Small intestine (tissue), 7 donors: Measurements from ENCODE around the gene AGPAT1. TPM values are rescaled to one million over a fixed set of nuclear protein-coding genes. Genes with fewer than 3 reads are reported as not detected.
"Not testable (repeated sequence)": the region's sequence is repeated elsewhere in the genome, so short reads cannot be mapped to it uniquely, and the experiment has no call there.

Source experiments
- DNase-seq, 2 donors: peaks; one replicate each; pipeline versions ENCODE4 v3.0.0 to v3.0.0-alpha.2; 2013
- FAIRE-seq: peaks from 2 replicates; lab custom pipeline; 2012; peaks lifted over from hg19 to GRCh38; lab: Jason Lieb, UNC
- H3K27ac ChIP-seq, 3 donors: one replicate each; pipeline ENCODE4 v1.5.1; 2013; ENCODE audit warnings: low read length in 2 of 3, mild to moderate bottlenecking in 2 of 3, control low read depth in 1 of 3, inconsistent platforms in 1 of 3, low read depth in 1 of 3, moderate library complexity in 1 of 3
- H3K27me3 ChIP-seq, 3 donors: one replicate each; pipeline ENCODE4 v1.6.1; 2013; ENCODE audit warnings: low read length in 3 of 3, inconsistent platforms in 1 of 3; ENCODE audit not compliant: control insufficient read depth in 3 of 3, insufficient read depth in 3 of 3
- H3K36me3 ChIP-seq, 3 donors: one replicate each; pipeline ENCODE4 v1.6.1; 2013; ENCODE audit warnings: low read length in 3 of 3, inconsistent platforms in 1 of 3, low read depth in 1 of 3, mild to moderate bottlenecking in 1 of 3, moderate library complexity in 1 of 3; ENCODE audit not compliant: control insufficient read depth in 3 of 3, insufficient read depth in 2 of 3
- H3K4me1 ChIP-seq, 3 donors: one replicate each; pipeline ENCODE4 v1.6.1; 2013; ENCODE audit warnings: low read length in 2 of 3, inconsistent platforms in 1 of 3, low read depth in 1 of 3, mild to moderate bottlenecking in 1 of 3, moderate library complexity in 1 of 3; ENCODE audit not compliant: control insufficient read depth in 3 of 3, insufficient read depth in 2 of 3
- H3K4me3 ChIP-seq, 3 donors: one replicate each; pipeline ENCODE4 v1.5.1; 2013; ENCODE audit warnings: low read length in 3 of 3, control low read depth in 1 of 3, inconsistent platforms in 1 of 3, low read depth in 1 of 3, mild to moderate bottlenecking in 1 of 3, moderate library complexity in 1 of 3
- H3K9me3 ChIP-seq, 2 donors: one replicate each; pipeline ENCODE4 v1.6.1; 2013; ENCODE audit warnings: low read depth in 1 of 2, low read length in 1 of 2; ENCODE audit not compliant: control insufficient read depth in 2 of 2, insufficient read depth in 1 of 2
- WGBS, 3 donors: extraction: QIAGEN DNeasy Blood & Tissue Kit; methylation state at CpG; one replicate each; pipeline ENCODE4 v1.1.7; 2013; 5-methylcytosine and 5-hydroxymethylcytosine counted together
- polyA plus RNA-seq, 4 donors: library from polyadenylated mRNA; stranded (reverse) in 3 of 4; unstranded in 1 of 4; fragments of 200-250 nt in 3 of 4; fragments of 120-200 nt in 1 of 4; gene quantifications; one replicate each; pipeline versions ENCODE4 v1.2.1 to v1.2.3, GENCODE V29; 2013
- donor health status: healthy with polysubstance abuse.
- donor health status: control.
- donor health status: control.
- donor health status: Bipolar disorder and iron deficiency.
- donor health status: healthy.

AGPAT1 gene
- polyA plus RNA-seq, 4 donors: 41.9 to 112 (median 63.2) TPM

GRCh38 chr6:32190911-32191677 lies 15.2 kb upstream of the AGPAT1 start:
- DNase-seq (peak in 1 of 2 donors; percentile 35), FAIRE-seq (no peak)
- peak overlapping the region; percentile 76 to 99 (median 94) for H3K27ac ChIP-seq
- H3K36me3 ChIP-seq: peaks cover 0 to 32% (median 4%) of the 10 kb centered on the region in 3 donors
- 49 to 59% (median 49%) methylated on average over 8 of the region's 8 CpGs for WGBS, 3 donors
- peak overlapping the region; percentile 76 to 94 (median 83) for H3K4me3 ChIP-seq
- no peaks in the 10 kb centered on the region for H3K9me3 ChIP-seq
- no peaks in the 10 kb centered on the region for H3K27me3 ChIP-seq
- H3K4me1 ChIP-seq: peaks cover 10 to 54% (median 12%) of the 10 kb centered on the region in 3 donors

- WGBS, 3 donors: 1 to 3% (median 3%) methylated on average over 20 to 23 of the region's 23 CpGs
- Histone ChIP-seq H3K27me3 (no peaks in the 10 kb centered on the region), H3K27ac (peak within 1 kb of the TSS; percentile 76 to 99 (median 94)), H3K9me3 (no peaks in the 10 kb centered on the region), H3K4me1 (peaks cover 10 to 54% (median 12%) of the 10 kb centered on the region in 3 donors), H3K4me3 (peak within 1 kb of the TSS; percentile 76 to 94 (median 83)), H3K36me3 (peaks cover 0 to 35% (median 5%) of the 10 kb centered on the region in 3 donors)
- peak; percentile 91 to 94 for DNase-seq
- FAIRE-seq: no peak
Observed at GRCh38 chr6:32190054-32190851, 14.4 kb upstream of the AGPAT1 start, which contains the start of gene PBX2. TSS of gene PBX2 (minus strand) at chr6:32190202. CDS start at chr6:32189915, 287 bp downstream.

GRCh38 chr6:32189742-32190053 lies 13.8 kb upstream of the AGPAT1 start:
- DNase-seq: peak in 1 of 2 donors; percentile 33
- H3K4me1 ChIP-seq: peaks cover 10 to 48% (median 12%) of the 10 kb centered on the region in 3 donors
- H3K9me3 ChIP-seq: no peaks in the 10 kb centered on the region
- H3K27ac ChIP-seq: peak overlapping the region; percentile 70 to 99 (median 80)
- WGBS, 3 donors: 4 to 17% (median 11%) methylated on average over 16 to 23 of the region's 23 CpGs
- H3K27me3 ChIP-seq: no peaks in the 10 kb centered on the region
- peak overlapping the region; percentile 76 to 94 (median 83) for H3K4me3 ChIP-seq
- peaks cover 0 to 35% (median 5%) of the 10 kb centered on the region in 3 donors for H3K36me3 ChIP-seq
- FAIRE-seq: no peak

DNA sequence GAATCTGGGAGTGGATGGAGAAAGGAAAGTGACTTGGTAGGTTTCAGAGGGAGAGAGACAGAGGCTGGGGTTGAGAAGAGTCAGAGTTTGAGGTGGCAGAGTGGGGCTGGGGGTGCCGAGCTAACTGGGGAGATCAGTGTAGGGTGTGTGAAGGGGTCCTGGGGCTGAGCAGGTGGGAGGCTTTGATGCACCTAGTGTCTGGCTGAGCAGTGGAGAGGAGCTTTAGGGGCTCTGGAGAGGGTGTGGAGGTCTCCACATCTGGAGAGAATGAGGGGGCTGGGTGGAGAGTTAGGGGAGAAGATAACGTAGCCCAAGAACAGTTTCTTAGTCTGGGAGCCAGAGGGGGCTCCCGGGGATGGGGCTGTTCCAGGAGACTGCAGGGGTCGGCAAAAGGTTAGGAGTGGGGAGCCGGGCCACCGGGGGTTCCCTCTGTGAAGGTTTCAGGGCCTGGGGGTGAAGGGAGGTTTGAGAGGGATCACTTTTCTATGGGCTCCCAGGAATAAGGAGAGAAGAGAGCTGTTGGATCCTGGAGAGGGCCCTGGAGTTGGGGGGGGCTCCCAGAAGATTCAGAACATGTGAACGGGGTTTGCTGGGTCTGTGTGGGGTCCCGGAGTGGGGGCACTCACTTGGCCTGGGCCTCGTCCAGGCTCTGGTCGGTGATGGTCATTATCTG lies 13.3 kb upstream of the AGPAT1 start:
- Histone ChIP-seq H3K4me3 (peak overlapping the region; percentile 76 to 94 (median 83)), H3K4me1 (peaks cover 10 to 48% (median 15%) of the 10 kb centered on the region in 3 donors), H3K27ac (peak overlapping the region; percentile 70 to 99 (median 80)), H3K36me3 (peaks cover 0 to 38% (median 5%) of the 10 kb centered on the region in 3 donors), H3K9me3 (no peaks in the 10 kb centered on the region), H3K27me3 (no peaks in the 10 kb centered on the region)
- WGBS, 3 donors: 2 to 3% (median 2%) methylated on average over 7 to 10 of the region's 10 CpGs
- DNase-seq (peak in 1 of 2 donors; percentile 35), FAIRE-seq (no peak)

GRCh38 chr6:32188381-32189068 lies 12.6 kb upstream of the AGPAT1 start:
- FAIRE-seq (no peak), DNase-seq (peak in 1 of 2 donors; percentile 47)
- 22 to 39% (median 24%) methylated on average over 11 to 13 of the region's 13 CpGs for WGBS, 3 donors
- peak overlapping the region; percentile 70 to 99 (median 80) for H3K27ac ChIP-seq
- H3K27me3 ChIP-seq: no peaks in the 10 kb centered on the region
- peak overlapping the region in 2 of 3 donors; percentile 83 to 94 for H3K4me3 ChIP-seq
- H3K36me3 ChIP-seq: peaks cover 0 to 44% (median 5%) of the 10 kb centered on the region in 3 donors
- H3K4me1 ChIP-seq: peaks cover 10 to 54% (median 16%) of the 10 kb centered on the region in 3 donors
- no peaks in the 10 kb centered on the region for H3K9me3 ChIP-seq

DNA sequence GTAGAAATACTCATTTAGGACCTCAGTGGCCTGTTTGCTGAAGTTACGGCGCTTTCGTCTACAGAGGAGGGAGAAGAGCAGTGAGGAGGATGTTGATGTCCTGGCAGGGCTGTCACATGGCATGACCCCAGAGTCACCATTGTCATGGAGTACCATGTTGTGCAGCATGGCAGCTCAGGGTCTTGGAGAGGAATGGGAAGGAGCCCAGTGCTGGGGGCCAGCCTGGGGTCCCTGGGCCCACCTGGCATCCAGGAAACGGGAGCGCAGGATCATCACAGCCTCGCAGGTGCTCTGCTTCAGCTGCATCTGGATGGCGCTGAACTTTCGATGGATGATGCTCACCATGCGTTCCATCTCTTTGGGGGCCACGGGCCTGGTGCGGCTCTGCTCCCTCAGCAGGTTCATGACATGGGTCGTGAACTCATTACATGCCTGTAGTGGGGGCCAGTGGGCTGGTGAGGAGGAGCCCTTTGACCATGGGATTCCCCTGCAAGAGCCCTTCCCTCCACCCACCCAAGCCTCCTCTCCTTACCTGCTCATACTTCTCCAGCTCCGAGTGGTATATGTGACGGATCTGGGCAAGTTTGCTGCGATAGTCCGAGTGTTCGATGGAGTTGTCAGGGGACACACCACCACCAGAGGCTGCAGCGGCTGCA lies 12.0 kb upstream of the AGPAT1 start:
- WGBS, 3 donors: 73 to 86% (median 77%) methylated on average over 14 to 18 of the region's 18 CpGs
- not testable (repeated sequence) for DNase-seq, H3K9me3 ChIP-seq, FAIRE-seq, H3K27me3 ChIP-seq
- Histone ChIP-seq H3K36me3 (peaks cover 0 to 51% (median 9%) of the 10 kb centered on the region in 3 donors), H3K4me1 (peaks cover 10 to 51% (median 14%) of the 10 kb centered on the region in 3 donors), H3K4me3 (peak overlapping the region in 1 of 3 donors; percentile 94), H3K27ac (peak overlapping the region in 2 of 3 donors; percentile 60 to 99)

GRCh38 chr6:32187009-32187709 lies 11.3 kb upstream of the AGPAT1 start:
- peaks cover 10 to 44% (median 13%) of the 10 kb centered on the region in 3 donors for H3K4me1 ChIP-seq
- H3K9me3 ChIP-seq: no peaks in the 10 kb centered on the region
- H3K27ac ChIP-seq: peak overlapping the region in 1 of 3 donors; percentile 60
- DNase-seq: no peak
- no peak overlapping the region for H3K4me3 ChIP-seq
- 63 to 73% (median 72%) methylated on average over 12 of the region's 12 CpGs for WGBS, 3 donors
- H3K27me3 ChIP-seq: no peaks in the 10 kb centered on the region
- no peak for FAIRE-seq
- H3K36me3 ChIP-seq: peaks cover 0 to 58% (median 9%) of the 10 kb centered on the region in 3 donors
